HCT116 (cell line): Measurements from ENCODE around the gene CLCF1. TPM values are rescaled to one million over a fixed set of nuclear protein-coding genes. Genes with fewer than 3 reads are reported as not detected.

Experiments used
- ATAC-seq: fragments of 200-7000 bp; cut with Tn5 transposase; 2 replicates; pipeline ENCODE4 v1.9.1; 2020; ENCODE audit warnings: mild to moderate bottlenecking, moderate library complexity
- BruUV-seq: library from RNA; stranded (reverse); fragments of 400-500 nt; replicated peaks from 2 replicates; lab custom pipeline; 2021; lab: Mats Ljungman, UMichigan
- CTCF ChIA-PET: fragments of 300-600 bp; sonication (Branson Sonifier 250); formaldehyde crosslinking; loops from one replicate; lab custom pipeline; 2021; ENCODE audit warnings: antibody characterized with exemption; lab: Charles Lee
- POLR2A ChIA-PET: fragments of 300-600, 350-600 bp; sonication (Branson Sonifier 250); formaldehyde crosslinking; loops from one replicate; lab custom pipeline; 2021; ENCODE audit warnings: antibody characterized with exemption; lab: Charles Lee
- RAD21 ChIA-PET, 2 experiments: fragments of 300-600 bp; sonication (Branson Sonifier 250); formaldehyde crosslinking; loops; one replicate each; lab custom pipeline; 2023; ENCODE audit warnings: low total read pairs in 2 of 2; ENCODE audit not compliant: uncharacterized antibody in 2 of 2, unreplicated experiment in 2 of 2, low non-redundant PET in 1 of 2; lab: Charles Lee
- DNase-seq: peaks from one replicate; pipeline ENCODE4 v3.0.0-alpha.2; 2010; ENCODE audit warnings: low read depth, low spot score
- H2AFZ ChIP-seq: fragments of 200-600 bp; shearing (Covaris generic), sonication (generic); 2 replicates; pipeline ENCODE4 v1.6.1; 2017; ENCODE audit warnings: low read depth, mixed run types, mixed read lengths, antibody characterized with exemption, low read length; ENCODE audit not compliant: poor library complexity, severe bottlenecking
- H3K27ac ChIP-seq: 2 replicates; pipeline ENCODE4 v1.5.1; 2012; ENCODE audit warnings: low read depth, low read length
- H3K27me3 ChIP-seq: fragments of 200-600 bp; sonication (generic); 2 replicates; pipeline ENCODE4 v1.6.1; 2016; ENCODE audit warnings: mixed run types, low read length, mixed read lengths; ENCODE audit not compliant: insufficient read depth
- H3K36me3 ChIP-seq, 2 experiments: fragments of 200-500 bp in 1 of 2; fragments of 200-600 bp in 1 of 2; sonication (Bioruptor generic) in 1 of 2; sonication (generic) in 1 of 2; 2 replicates each; pipeline versions ENCODE4 v1.5.1 to v1.6.1; 2014 to 2016; ENCODE audit warnings: low read length in 2 of 2, inconsistent platforms in 1 of 2, mixed read lengths in 1 of 2, mixed run types in 1 of 2; ENCODE audit not compliant: insufficient read depth in 2 of 2, control insufficient read depth in 1 of 2
- H3K4me1 ChIP-seq, 2 experiments: fragments of 200-600 bp in 1 of 2; sonication (generic) in 1 of 2; 2 replicates each; pipeline versions ENCODE4 v1.5.1 to v1.6.1; 2012 to 2017; ENCODE audit warnings: low read length in 2 of 2, inconsistent platforms in 1 of 2, mild to moderate bottlenecking in 1 of 2, mixed read lengths in 1 of 2, mixed run types in 1 of 2, moderate library complexity in 1 of 2; ENCODE audit not compliant: insufficient read depth in 2 of 2, control insufficient read depth in 1 of 2
- H3K4me2 ChIP-seq: fragments of 200-600 bp; sonication (generic); 2 replicates; pipeline ENCODE4 v1.6.1; 2017; ENCODE audit warnings: mixed run types, low read length, mixed read lengths
- H3K4me3 ChIP-seq, 2 experiments: fragments of 200-600 bp in 1 of 2; sonication (generic) in 1 of 2; replicated peaks in 1 of 2; 2 replicates each; pipeline ENCODE4 v1.5.1; 2011 to 2016; ENCODE audit warnings: low read length in 2 of 2, control low read depth in 1 of 2, low read depth in 1 of 2, mild to moderate bottlenecking in 1 of 2, mixed read lengths in 1 of 2, mixed run types in 1 of 2
- H3K79me2 ChIP-seq: fragments of 200-600 bp; sonication (generic); 2 replicates; pipeline ENCODE4 v1.6.1; 2017; ENCODE audit warnings: mild to moderate bottlenecking, mixed run types, low read length, moderate library complexity, mixed read lengths; ENCODE audit not compliant: insufficient read depth
- H3K9ac ChIP-seq: fragments of 200-600 bp; sonication (generic); 2 replicates; pipeline ENCODE4 v1.6.1; 2016; ENCODE audit warnings: low read length, mixed read lengths
- H3K9me2 ChIP-seq: fragments of 200-600 bp; sonication (generic), shearing (Covaris generic); 2 replicates; pipeline ENCODE4 v1.6.1; 2017; ENCODE audit warnings: mixed run types, mild to moderate bottlenecking, moderate library complexity; ENCODE audit not compliant: insufficient read depth
- H3K9me3 ChIP-seq, 2 experiments: fragments of 200-500 bp in 1 of 2; fragments of 200-600 bp in 1 of 2; sonication (Bioruptor generic) in 1 of 2; sonication (generic) in 1 of 2; 2 replicates each; pipeline ENCODE4 v1.6.1; 2014 to 2017; ENCODE audit warnings: low read length in 2 of 2, mixed read lengths in 2 of 2, inconsistent platforms in 1 of 2, low read depth in 1 of 2, mild to moderate bottlenecking in 1 of 2, mixed run types in 1 of 2, moderate library complexity in 1 of 2; ENCODE audit not compliant: control insufficient read depth in 1 of 2, insufficient read depth in 1 of 2
- H4K20me1 ChIP-seq: fragments of 200-600 bp; sonication (generic), shearing (Covaris generic); 2 replicates; pipeline ENCODE4 v1.6.1; 2017; ENCODE audit warnings: mixed run types, mild to moderate bottlenecking, moderate library complexity; ENCODE audit not compliant: insufficient read depth
- ATF3 ChIP-seq: IDR thresholded peaks from 2 replicates; pipeline ENCODE4 v1.6.1; 2012
- CBX3 ChIP-seq: IDR thresholded peaks from 2 replicates; pipeline ENCODE4 v1.6.1; 2012; ENCODE audit warnings: low read depth
- CTCF ChIP-seq, 3 experiments: fragments of 200-600 bp in 1 of 3; sonication (generic) in 1 of 3; IDR thresholded peaks in 2 of 3; conservative IDR thresholded peaks in 1 of 3; 2 replicates each; pipeline ENCODE4 v1.5.1; 2012 to 2017; ENCODE audit warnings: low read depth in 2 of 3, low read length in 2 of 3, antibody characterized with exemption in 1 of 3, borderline replicate concordance in 1 of 3, control low read depth in 1 of 3, mild to moderate bottlenecking in 1 of 3, mixed read lengths in 1 of 3, mixed run types in 1 of 3, moderate library complexity in 1 of 3; ENCODE audit not compliant: insufficient read depth in 1 of 3
- EGR1 ChIP-seq: IDR thresholded peaks from 2 replicates; pipeline ENCODE4 v1.6.1; 2012; ENCODE audit warnings: low read depth
- EZH2 ChIP-seq: fragments of 200-600 bp; sonication (generic); IDR thresholded peaks from 2 replicates; pipeline ENCODE4 v1.6.1; 2017; ENCODE audit warnings: antibody characterized with exemption, mixed run types
- EZH2phosphoT487 ChIP-seq: fragments of 200-600 bp; IDR thresholded peaks from 2 replicates; pipeline ENCODE4 v1.6.1; 2018; ENCODE audit warnings: antibody characterized with exemption, borderline replicate concordance
- FOSL1 ChIP-seq: IDR thresholded peaks from 2 replicates; pipeline ENCODE4 v1.6.1; 2012; ENCODE audit warnings: low read depth
- JUND ChIP-seq: IDR thresholded peaks from 2 replicates; pipeline ENCODE4 v1.6.1; 2012
- MAX ChIP-seq: IDR thresholded peaks from 2 replicates; pipeline ENCODE4 v1.6.1; 2012
- POLR2AphosphoS5 ChIP-seq: IDR thresholded peaks from 2 replicates; pipeline ENCODE4 v1.6.1; 2011; ENCODE audit warnings: mild to moderate bottlenecking, low read depth, low read length, moderate library complexity
- REST ChIP-seq: IDR thresholded peaks from 2 replicates; pipeline ENCODE4 v1.6.1; 2012; ENCODE audit warnings: low read depth
- SIN3A ChIP-seq: IDR thresholded peaks from 2 replicates; pipeline ENCODE4 v1.6.1; 2012; ENCODE audit warnings: low read depth
- SP1 ChIP-seq: IDR thresholded peaks from 2 replicates; pipeline ENCODE4 v1.6.1; 2012; ENCODE audit warnings: low read depth
- SRF ChIP-seq: IDR thresholded peaks from 2 replicates; pipeline ENCODE4 v1.6.1; 2012; ENCODE audit warnings: low read depth
- ZFX ChIP-seq: fragments of 450-650 bp; IDR thresholded peaks from 2 replicates; pipeline ENCODE4 v1.6.1; 2017
- ZNF274 ChIP-seq: fragments of 200-500 bp; sonication (Bioruptor generic); IDR thresholded peaks from 2 replicates; pipeline ENCODE4 v1.6.1; 2014; ENCODE audit warnings: mild to moderate bottlenecking, low read depth, low read length, inconsistent platforms
- intact Hi-C: fragments of 100-400 bp; cut with micrococcal nuclease; formaldehyde crosslinking; loops from 2 replicates; pipeline ENCODE4 v1.10.0; 2022
- total RNA-seq: library from RNA; stranded (reverse); gene quantifications from one replicate; pipeline ENCODE4 v1.2.1, GENCODE V29; 2021; ENCODE audit not compliant: unreplicated experiment

Gene CLCF1
- total RNA-seq, 1 experiment from 2014 or later = 12.2 TPM

GRCh38 chr11:67393990-67394389, 20.6 kb upstream of the CLCF1 start:
- ChIA-PET RAD21 (no interaction called here), CTCF (no interaction called here), POLR2A (no interaction called here)
- Histone ChIP-seq H3K9ac (no peak overlapping the region), H3K27ac (no peak overlapping the region), H3K27me3 (no peaks in the 10 kb centered on the region), H3K4me3 (no peak overlapping the region), H3K4me2 (no peak overlapping the region), H3K4me1 (peaks cover 9 to 34% of the 10 kb centered on the region in 2 experiments), H3K36me3 (peaks cover 13 to 31% of the 10 kb centered on the region in 2 experiments; a peak in 3 of 4 replicates), H3K79me2 (peaks cover 17% of the 10 kb centered on the region), H2AFZ (no peak overlapping the region), H4K20me1 (no peaks in the 10 kb centered on the region), H3K9me3 (no peaks in the 10 kb centered on the region), H3K9me2 (no peaks in the 10 kb centered on the region)
- DNase-seq (no peak), ATAC-seq (no peak)
- TF ChIP-seq SRF (no peak), SP1 (no peak), MAX (no peak), EZH2 (no peak), CBX3 (no peak), REST (no peak), SIN3A (no peak)
- no TSS peak for BruUV-seq
- intact Hi-C loops = no loop called here

GRCh38 chr11:67393437-67393836, 20.0 kb upstream of the CLCF1 start:
- no peak for ATAC-seq
- TF ChIP-seq SIN3A (no peak), FOSL1 (no peak), ZFX (no peak), SRF (no peak), EZH2phosphoT487 (no peak), ZNF274 (no peak), CTCF (IDR thresholded peaks at IDR 0.05 in 2 of 3, conservative IDR thresholded peaks at IDR 0.05 in 1 of 3; ENCODE audit: borderline replicate concordance in 1 of 3, insufficient read depth in 1 of 3, low read depth in 2 of 3, low read length in 2 of 3) (no peak), POLR2AphosphoS5 (no peak), MAX (no peak), SP1 (no peak), CBX3 (no peak), EGR1 (no peak), ATF3 (no peak), JUND (no peak)

More at GRCh38 chr11:67393437-67393836, 20.0 kb upstream of the CLCF1 start:
- intact Hi-C loops = no loop called here
- DNase-seq = no peak
- CTCF ChIA-PET = no interaction called here
- no peak overlapping the region for H3K9ac ChIP-seq
- no peak overlapping the region for H2AFZ ChIP-seq
- no peaks in the 10 kb centered on the region for H4K20me1 ChIP-seq
- no TSS peak for BruUV-seq
- POLR2A ChIA-PET = no interaction called here
- H3K27me3 ChIP-seq = no peaks in the 10 kb centered on the region
- RAD21 ChIA-PET = no interaction called here
- peaks cover 14% of the 10 kb centered on the region; the same call in 1 of the 2 replicates for H3K79me2 ChIP-seq
- peaks cover 11 to 26% of the 10 kb centered on the region in 2 experiments; a peak in 3 of 4 replicates for H3K36me3 ChIP-seq
- no peak overlapping the region for H3K4me3 ChIP-seq
- no peak overlapping the region for H3K4me2 ChIP-seq
- peaks cover 9 to 34% of the 10 kb centered on the region in 2 experiments for H3K4me1 ChIP-seq
- H3K27ac ChIP-seq = no peak overlapping the region
- no peaks in the 10 kb centered on the region for H3K9me3 ChIP-seq
- no peaks in the 10 kb centered on the region for H3K9me2 ChIP-seq
